ENCODE results near the gene FLOT1. TPM values are rescaled to one million over a fixed set of nuclear protein-coding genes. Genes with fewer than 3 reads are reported as not detected.

The FLOT1 gene
- total and polyA plus RNA-seq, 2 of the 13 experiments (the other 11 are each of a cell fraction or from before 2014, with no cell fraction given), result 82.3 to 130 TPM

- H3K4me3 ChIP-seq (replicated peaks in 1 of 3; ENCODE audit: insufficient read depth in 1 of 3, low read depth in 2 of 3, low read length in 3 of 3), result peak overlapping the region; percentile 22 to 62 (median 36); a peak in 5 of 6 replicates
- peak overlapping the region; percentile 66 for H3K9ac ChIP-seq (ENCODE audit: insufficient read depth, low read depth, low read length)
- in situ Hi-C loops (cut with HindIII; ENCODE audit: extremely low pct_ligation_motif_present, low pct_unique_long_range_greater_than_20kb), result no loop called here
- H3K9me3 ChIP-seq (ENCODE audit: low read length), result no peaks in the 10 kb centered on the region
- intact Hi-C loops (cut with micrococcal nuclease; ENCODE audit: unreplicated experiment), result no loop called here
- no peak overlapping the region for H2AFZ ChIP-seq (ENCODE audit: low read length)
- no peak for FAIRE-seq
- no peaks in the 10 kb centered on the region for H4K20me1 ChIP-seq (ENCODE audit: insufficient read depth, low read length)
- no peaks in the 10 kb centered on the region for H3K36me3 ChIP-seq (replicated peaks in 1 of 2; ENCODE audit: control insufficient read depth in 1 of 2, insufficient read depth in 2 of 2, low read length in 2 of 2)
- peak overlapping the region; percentile 92 for H3K4me2 ChIP-seq (ENCODE audit: low read depth, low read length)
- H3K79me2 ChIP-seq (ENCODE audit: insufficient read depth, low read length), result peaks cover 3% of the 10 kb centered on the region
- peak; percentile 65 for DNase-seq (ENCODE audit: low spot score)
- WGBS (ENCODE audit: low lambda C conversion rate), result 1% methylated on average over 12 of the region's 12 CpGs
- peak overlapping the region; percentile 76 for H3K27ac ChIP-seq (ENCODE audit: extremely low read length, insufficient read depth, low read length)
- BruUV-seq (replicated peaks), result TSS peak; percentile 73
- peak; percentile 84 for ATAC-seq
- ChIA-PET CTCF (ENCODE audit: low intra/inter-chr PET ratio, low total read pairs) (no interaction called here), POLR2A (interaction anchor here (0.6 to 16.9 kb wide), 20 partner anchors 8 to 164 kb away, joined by 3 to 414 read pairs (median 4); partner anchors contain the start of gene VARS2)
- H3K27me3 ChIP-seq (ENCODE audit: control insufficient read depth in 1 of 2, insufficient read depth in 2 of 2, low read length in 2 of 2), result no peaks in the 10 kb centered on the region
- peaks cover 81% of the 10 kb centered on the region for H3K4me1 ChIP-seq (ENCODE audit: insufficient read depth, low read length)
- peak; percentile 24; the same call in 1 of the 2 replicates for TF ChIP-seq MAX (IDR thresholded peaks at IDR 0.05)
- no peak for TF ChIP-seq ZNF430 (CRISPR knock-in tag; IDR thresholded peaks at IDR 0.05)
- TF ChIP-seq KDM4B (CRISPR knock-in tag; IDR thresholded peaks at IDR 0.05), result no peak
- no peak for TF ChIP-seq MEIS2 (CRISPR knock-in tag; IDR thresholded peaks at IDR 0.05)
- TF ChIP-seq GTF3A (CRISPR knock-in tag; conservative IDR thresholded peaks at IDR 0.05), result no peak
- TF ChIP-seq CEBPB (IDR thresholded peaks at IDR 0.05; ENCODE audit: borderline replicate concordance, low read depth, low read length), result no peak
- TF ChIP-seq ZFY (CRISPR knock-in tag; IDR thresholded peaks at IDR 0.05), result peak; percentile 72
- TF ChIP-seq PTBP1 (IDR thresholded peaks at IDR 0.05; ENCODE audit: low read depth, low read length, poor library complexity, severe bottlenecking), result no peak
- no peak for TF ChIP-seq SRF (IDR thresholded peaks at IDR 0.05; ENCODE audit: low read depth, low read length)
- no peak for TF ChIP-seq MXD1 (CRISPR knock-in tag; IDR thresholded peaks at IDR 0.05)
- TF ChIP-seq KIAA2018 (CRISPR knock-in tag; IDR thresholded peaks at IDR 0.05; ENCODE audit: borderline replicate concordance), result no peak
Observed at GRCh38 chr6:30749554-30750378, 7.3 kb upstream of the FLOT1 start.
